GM12891 (cell line): ENCODE results near the gene ADAMTS5.

Source experiments
- POLR2A ChIP-seq: IDR thresholded peaks from 2 replicates; pipeline ENCODE4 v1.6.1; 2011; ENCODE audit warnings: low read depth, low read length, control low read depth
- POLR2AphosphoS5 ChIP-seq: IDR thresholded peaks from 2 replicates; pipeline ENCODE4 v1.6.1; 2011; ENCODE audit warnings: low read depth, low read length, control low read depth

- TF ChIP-seq POLR2A: no peak
- TF ChIP-seq POLR2AphosphoS5: no peak
These were observed 34.6 kb upstream of the ADAMTS5 start for GRCh38 chr21:27001526-27001925.
